GM21381 (cell line): ENCODE measurements around the gene GABBR2.

Source experiments
- ATAC-seq: cut with Tn5 transposase; IDR thresholded peaks from one replicate; pipeline ENCODE4 v1.9.1; 2021; ENCODE audit warnings: mild to moderate bottlenecking, moderate library complexity; ENCODE audit not compliant: unreplicated experiment

Gene GABBR2

GRCh38 chr9:98361645-98362044 lies 347.1 kb downstream of the GABBR2 start:
- no peak for ATAC-seq

GRCh38 chr9:98360176-98360708 lies 348.5 kb downstream of the GABBR2 start:
- no peak for ATAC-seq

- no peak for ATAC-seq
Measured at GRCh38 chr9:98359569-98359968, 349.2 kb downstream of the GABBR2 start.

- no peak for ATAC-seq
Measured at GRCh38 chr9:98357921-98358535, 350.7 kb downstream of the GABBR2 start.

GRCh38 chr9:98356953-98357690 lies 351.6 kb downstream of the GABBR2 start:
- ATAC-seq, result no peak

- no peak for ATAC-seq
Measured at GRCh38 chr9:98356326-98356725, 352.4 kb downstream of the GABBR2 start.

GRCh38 chr9:98351370-98351769 lies 357.4 kb downstream of the GABBR2 start:
- ATAC-seq, result no peak

GRCh38 chr9:98347642-98348041 lies 361.1 kb downstream of the GABBR2 start:
- no peak for ATAC-seq

GRCh38 chr9:98345011-98345410 lies 363.7 kb downstream of the GABBR2 start:
- ATAC-seq, result no peak

- ATAC-seq, result no peak
Measured at GRCh38 chr9:98344581-98344980, 364.2 kb downstream of the GABBR2 start.

GRCh38 chr9:98342820-98343210 lies 365.9 kb downstream of the GABBR2 start:
- no peak for ATAC-seq

- ATAC-seq, result no peak
Measured at GRCh38 chr9:98342098-98342819, 366.5 kb downstream of the GABBR2 start.

- ATAC-seq, result no peak
Measured at GRCh38 chr9:98341157-98342097, 367.3 kb downstream of the GABBR2 start.

- ATAC-seq, result no peak
Measured at GRCh38 chr9:98339987-98340800, 368.5 kb downstream of the GABBR2 start.

- no peak for ATAC-seq
Measured at GRCh38 chr9:98335661-98336060, 373.1 kb downstream of the GABBR2 start.

GRCh38 chr9:98334796-98335195 lies 373.9 kb downstream of the GABBR2 start:
- no peak for ATAC-seq

- no peak for ATAC-seq
Measured at GRCh38 chr9:98333703-98334582, 374.8 kb downstream of the GABBR2 start.

GRCh38 chr9:98332405-98332831 lies 376.3 kb downstream of the GABBR2 start:
- ATAC-seq, result no peak
